Omental fat pad (tissue), 4 donors: ENCODE results near the gene GATAD2A. TPM values are rescaled to one million over a fixed set of nuclear protein-coding genes. Genes with fewer than 3 reads are reported as not detected.
"Not testable (repeated sequence)": the region's sequence is repeated elsewhere in the genome, so short reads cannot be mapped to it uniquely, and the experiment has no call there.

Experiments
- ATAC-seq: fragments of 150-250 bp; one replicate; pipeline ENCODE4 v1.9.1; 2016; ENCODE audit warnings: mild to moderate bottlenecking, moderate library complexity; ENCODE audit not compliant: low FRiP score
- DNase-seq: peaks from one replicate; pipeline ENCODE4 v3.0.0-alpha.2; 2019; ENCODE audit warnings: low spot score
- CTCF ChIP-seq, 3 donors: fragments of 450-650 bp; IDR thresholded peaks; one replicate each; pipeline ENCODE4 v1.5.1; 2016 to 2017; ENCODE audit warnings: antibody characterized with exemption in 3 of 3, mild to moderate bottlenecking in 3 of 3, moderate library complexity in 2 of 3
- total RNA-seq, 4 donors: library from RNA; depleted of rRNA; stranded (reverse); fragments of >200 nt; gene quantifications; one replicate each; pipeline ENCODE4 v1.1.0, GENCODE V29; 2016

The GATAD2A gene
- total RNA-seq, 4 donors from 2014 or later: 25.9 to 80.3 (median 35.9) TPM

GRCh38 chr19:19384486-19384885 lies 21.0 kb upstream of the GATAD2A start:
- no peak for DNase-seq
- TF ChIP-seq CTCF (IDR thresholded peaks at IDR 0.05): no peak
- no peak for ATAC-seq

- peak; percentile 99 for ATAC-seq
- TF ChIP-seq CTCF (IDR thresholded peaks at IDR 0.05): no peak
Measured at GRCh38 chr19:19385131-19385895, 20.2 kb upstream of the GATAD2A start.

GRCh38 chr19:19385896-19386869 lies 19.3 kb upstream of the GATAD2A start:
- DNase-seq: no peak
- no peak for TF ChIP-seq CTCF (IDR thresholded peaks at IDR 0.05)
- ATAC-seq: peak; percentile 18

More at GRCh38 chr19:19385131-19385895, 20.2 kb upstream of the GATAD2A start:
- DNase-seq: peak; percentile 98

- no peak for TF ChIP-seq CTCF (IDR thresholded peaks at IDR 0.05)
- ATAC-seq (no peak), DNase-seq (no peak)
Measured at GRCh38 chr19:19387108-19387507, 18.4 kb upstream of the GATAD2A start.

- DNase-seq (no peak), ATAC-seq (no peak)
- TF ChIP-seq CTCF (IDR thresholded peaks at IDR 0.05): no peak
Measured at GRCh38 chr19:19388568-19389555, 16.6 kb upstream of the GATAD2A start.

- DNase-seq: not testable (repeated sequence)
Measured at GRCh38 chr19:19389683-19390082, 15.8 kb upstream of the GATAD2A start.

GRCh38 chr19:19394333-19394732 lies 11.1 kb upstream of the GATAD2A start:
- DNase-seq, ATAC-seq: not testable (repeated sequence)

More at GRCh38 chr19:19389683-19390082, 15.8 kb upstream of the GATAD2A start:
- ATAC-seq: not testable (repeated sequence)
